Smooth muscle cell (in vitro differentiated cells): ENCODE results near the gene NAXD. TPM values are rescaled to one million over a fixed set of nuclear protein-coding genes. Genes with fewer than 3 reads are reported as not detected.

ENCODE experiments used
- DNase-seq: peaks from one replicate; lab custom pipeline; 2025; ENCODE audit not compliant: unreplicated experiment; lab: John Stamatoyannopoulos, UW
- H2AFZ ChIP-seq: fragments of 200-600 bp; sonication (generic); 2 replicates; pipeline ENCODE4 v1.6.0; 2016; ENCODE audit warnings: antibody characterized with exemption, low read depth, mild to moderate bottlenecking
- H3F3A ChIP-seq: fragments of 200-600 bp; sonication (generic); 2 replicates; pipeline ENCODE4 v1.6.0; 2017; ENCODE audit warnings: antibody characterized with exemption, low read depth
- H3K27ac ChIP-seq: fragments of 200-600 bp; sonication (generic); 2 replicates; pipeline ENCODE4 v1.5.1; 2016; ENCODE audit warnings: low read depth, mild to moderate bottlenecking
- H3K27me3 ChIP-seq: fragments of 200-600 bp; sonication (generic); 2 replicates; pipeline ENCODE4 v1.6.1; 2016; ENCODE audit warnings: low read depth, mild to moderate bottlenecking
- H3K36me3 ChIP-seq: fragments of 200-600 bp; sonication (generic); 2 replicates; pipeline ENCODE4 v1.5.1; 2016; ENCODE audit warnings: low read depth
- H3K4me1 ChIP-seq: fragments of 200-600 bp; sonication (generic); 2 replicates; pipeline ENCODE4 v1.5.1; 2016; ENCODE audit warnings: low read depth
- H3K4me2 ChIP-seq: fragments of 200-600 bp; sonication (generic); 2 replicates; pipeline ENCODE4 v1.6.0; 2016; ENCODE audit warnings: mild to moderate bottlenecking
- H3K4me3 ChIP-seq: fragments of 200-600 bp; sonication (generic); 2 replicates; pipeline ENCODE4 v1.5.1; 2016; ENCODE audit warnings: mild to moderate bottlenecking
- H3K79me2 ChIP-seq: fragments of 200-600 bp; sonication (generic); 2 replicates; pipeline ENCODE4 v1.6.0; 2016; ENCODE audit warnings: low read depth, mild to moderate bottlenecking
- H3K9ac ChIP-seq: fragments of 200-600 bp; sonication (generic); 2 replicates; pipeline ENCODE4 v1.6.0; 2016; ENCODE audit warnings: low read depth
- H3K9me3 ChIP-seq: fragments of 200-600 bp; sonication (generic); replicated peaks from 2 replicates; pipeline ENCODE4 v1.5.1; 2016; ENCODE audit warnings: low read depth
- H4K20me1 ChIP-seq: fragments of 200-600 bp; sonication (generic); 2 replicates; pipeline ENCODE4 v1.6.0; 2016; ENCODE audit warnings: low read depth
- WGBS: methylation state at CpG from one replicate; pipeline ENCODE4 v1.1.7; 2016; ENCODE audit warnings: low lambda C conversion rate; 5-methylcytosine and 5-hydroxymethylcytosine counted together
- polyA plus RNA-seq: library from polyadenylated mRNA; unstranded; fragments of >200 nt; fragmentation: Nextera tagmentation; extraction: Ambion mirVana; gene quantifications from 2 replicates; pipeline ENCODE4 v1.2.1, GENCODE V29; 2016
- total RNA-seq: library from RNA; depleted of rRNA; stranded (reverse); fragments of >200 nt; gene quantifications from 2 replicates; pipeline ENCODE4 v1.2.3, GENCODE V29; 2014
- TF ChIP-seq, protein P1 (sequence below): fragments of 200-600 bp; sonication (generic); IDR thresholded peaks from 2 replicates; pipeline ENCODE4 v1.5.1; 2017; ENCODE audit warnings: borderline replicate concordance, mild to moderate bottlenecking, antibody characterized with exemption; ENCODE audit not compliant: insufficient read depth, poor library complexity, severe bottlenecking

NAXD gene
- total and polyA plus RNA-seq, 2 experiments from 2014 or later, result 16.9 to 30.9 TPM

DNA sequence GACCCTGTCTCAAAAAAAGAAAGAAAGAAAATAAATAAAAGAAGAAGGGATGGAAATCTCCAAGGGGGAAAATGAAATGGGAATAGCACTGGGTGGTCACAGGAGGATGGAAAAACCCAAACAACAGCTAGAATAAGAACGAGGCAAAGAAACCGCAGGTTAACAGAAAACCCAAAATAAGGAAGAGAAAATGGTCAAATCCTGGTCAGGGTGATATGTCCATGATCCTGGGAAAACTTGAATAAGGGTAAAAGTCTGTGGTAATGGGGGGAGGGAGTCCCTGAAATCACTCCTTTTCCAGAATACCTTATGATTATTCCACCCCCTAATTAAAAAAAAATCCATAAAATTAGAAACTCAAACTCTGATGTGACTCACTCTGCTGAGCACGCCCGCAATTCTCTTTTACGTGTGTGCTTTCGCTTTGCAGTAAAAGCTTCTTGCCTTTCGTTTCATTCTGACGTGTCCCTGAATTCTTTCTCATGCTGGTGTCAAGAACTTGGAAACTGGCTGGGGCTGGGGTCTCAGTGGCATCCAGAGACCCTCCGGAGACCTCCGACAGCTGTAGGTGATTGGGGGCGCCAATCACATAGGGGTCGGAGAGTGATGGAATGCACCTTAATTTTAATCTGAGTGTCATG, 4.3 kb upstream of the NAXD start:
- Histone ChIP-seq H3K4me1 (no peaks in the 10 kb centered on the region), H3K4me3 (no peak overlapping the region), H3K27ac (peak overlapping the region; percentile 71), H3K9ac (no peak overlapping the region), H2AFZ (no peak overlapping the region), H3F3A (no peaks in the 10 kb centered on the region), H3K79me2 (peaks cover 4% of the 10 kb centered on the region), H3K27me3 (no peaks in the 10 kb centered on the region), H3K4me2 (no peak overlapping the region), H3K36me3 (no peaks in the 10 kb centered on the region), H4K20me1 (no peaks in the 10 kb centered on the region), H3K9me3 (no peaks in the 10 kb centered on the region)
- WGBS, result 81% methylated on average over 12 of the region's 12 CpGs
- TF ChIP-seq, protein P1, sequence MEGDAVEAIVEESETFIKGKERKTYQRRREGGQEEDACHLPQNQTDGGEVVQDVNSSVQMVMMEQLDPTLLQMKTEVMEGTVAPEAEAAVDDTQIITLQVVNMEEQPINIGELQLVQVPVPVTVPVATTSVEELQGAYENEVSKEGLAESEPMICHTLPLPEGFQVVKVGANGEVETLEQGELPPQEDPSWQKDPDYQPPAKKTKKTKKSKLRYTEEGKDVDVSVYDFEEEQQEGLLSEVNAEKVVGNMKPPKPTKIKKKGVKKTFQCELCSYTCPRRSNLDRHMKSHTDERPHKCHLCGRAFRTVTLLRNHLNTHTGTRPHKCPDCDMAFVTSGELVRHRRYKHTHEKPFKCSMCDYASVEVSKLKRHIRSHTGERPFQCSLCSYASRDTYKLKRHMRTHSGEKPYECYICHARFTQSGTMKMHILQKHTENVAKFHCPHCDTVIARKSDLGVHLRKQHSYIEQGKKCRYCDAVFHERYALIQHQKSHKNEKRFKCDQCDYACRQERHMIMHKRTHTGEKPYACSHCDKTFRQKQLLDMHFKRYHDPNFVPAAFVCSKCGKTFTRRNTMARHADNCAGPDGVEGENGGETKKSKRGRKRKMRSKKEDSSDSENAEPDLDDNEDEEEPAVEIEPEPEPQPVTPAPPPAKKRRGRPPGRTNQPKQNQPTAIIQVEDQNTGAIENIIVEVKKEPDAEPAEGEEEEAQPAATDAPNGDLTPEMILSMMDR, result no peak
- no peak for DNase-seq

DNA sequence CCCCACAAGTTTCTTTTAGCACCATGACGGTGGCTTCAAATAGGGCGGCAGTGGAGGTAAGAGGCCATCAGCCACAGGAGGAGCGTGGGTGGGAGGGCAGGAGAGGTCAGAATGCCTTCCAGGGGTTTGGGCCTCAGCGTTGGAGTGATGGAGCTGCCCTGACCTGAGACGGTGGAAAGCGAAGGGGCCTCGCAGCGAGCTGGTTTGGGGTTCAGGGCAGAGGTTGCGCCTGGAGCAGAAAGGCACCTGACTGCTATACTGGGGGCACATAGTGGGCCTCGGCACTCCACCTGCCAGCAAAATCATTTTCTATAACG, 382 bp upstream of the NAXD start:
- Histone ChIP-seq H3K9ac (peak overlapping the region; percentile 81), H3K27ac (peak overlapping the region; percentile 69), H3K4me1 (peaks cover 11% of the 10 kb centered on the region), H3K79me2 (peaks cover 43% of the 10 kb centered on the region), H3K4me2 (peak overlapping the region; percentile 99), H3K4me3 (peak overlapping the region; percentile 88), H4K20me1 (peaks cover 37% of the 10 kb centered on the region), H3F3A (no peaks in the 10 kb centered on the region), H3K9me3 (no peaks in the 10 kb centered on the region), H2AFZ (peak overlapping the region; percentile 63), H3K36me3 (no peaks in the 10 kb centered on the region), H3K27me3 (no peaks in the 10 kb centered on the region)
- WGBS, result 92% methylated on average over 11 of the region's 11 CpGs
- TF ChIP-seq, protein P1, result no peak
- DNase-seq, result no peak

DNA sequence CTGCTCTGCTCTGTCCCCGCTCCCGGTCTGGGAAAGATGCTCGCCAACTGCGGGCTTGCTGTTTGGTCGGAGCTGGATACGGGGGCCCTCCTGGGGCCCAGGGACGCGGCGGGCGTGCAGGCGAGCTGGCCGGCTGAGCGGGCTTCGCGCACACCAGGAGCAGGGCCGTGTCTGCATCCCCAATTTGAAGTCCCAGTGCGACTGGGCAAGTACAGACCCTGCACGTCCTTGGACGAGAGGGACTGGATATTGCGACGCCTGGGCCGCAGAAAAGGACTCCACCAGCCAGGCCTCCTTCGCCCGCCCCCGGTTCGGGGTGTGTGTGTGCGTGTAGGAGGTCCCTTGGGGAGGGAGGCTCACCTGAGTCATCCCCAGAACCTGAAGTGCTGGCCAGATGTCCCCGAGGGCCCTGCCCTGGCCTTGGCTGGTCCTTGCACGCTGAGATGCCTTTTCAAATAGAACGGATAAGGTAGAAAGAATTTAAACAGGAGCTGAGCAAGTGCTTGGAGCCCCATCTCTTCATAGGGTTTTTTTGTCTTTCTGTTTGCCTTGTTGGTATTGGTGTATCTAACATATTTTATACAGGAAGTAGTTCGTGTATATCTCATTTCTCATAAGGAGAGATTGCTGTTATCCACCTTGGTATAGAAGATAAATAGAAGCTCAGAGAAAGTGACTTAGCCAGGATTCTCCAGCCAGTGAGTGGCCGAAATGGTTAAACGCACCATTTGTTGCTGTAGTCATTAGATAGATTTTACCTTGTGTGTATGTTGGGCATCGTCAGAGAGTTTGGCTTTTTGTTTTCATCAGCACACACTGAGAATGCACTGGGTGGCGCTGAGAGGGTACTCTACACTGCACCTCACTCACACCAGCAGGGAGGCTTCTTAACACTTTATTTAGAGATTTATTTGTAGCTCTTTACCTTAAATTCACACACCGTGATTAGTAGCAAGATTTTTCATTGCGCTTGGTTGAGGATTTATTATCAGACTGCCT, 1.1 kb downstream of the NAXD start:
- Histone ChIP-seq H3F3A (no peaks in the 10 kb centered on the region), H3K4me2 (peak overlapping the region; percentile 99), H4K20me1 (peaks cover 52% of the 10 kb centered on the region), H3K9ac (peak overlapping the region; percentile 81), H3K36me3 (no peaks in the 10 kb centered on the region), H3K4me3 (peak overlapping the region; percentile 88), H3K27ac (peak overlapping the region; percentile 69), H2AFZ (peak overlapping the region; percentile 63), H3K79me2 (peaks cover 58% of the 10 kb centered on the region), H3K9me3 (no peaks in the 10 kb centered on the region), H3K27me3 (no peaks in the 10 kb centered on the region), H3K4me1 (peaks cover 11% of the 10 kb centered on the region)
- DNase-seq, result no peak
- 8% methylated on average over 36 of the region's 37 CpGs for WGBS
- TF ChIP-seq, protein P1, result no peak
